Measurements from ENCODE around the gene APLP2.
"Not testable (repeated sequence)": the region's sequence is repeated elsewhere in the genome, so short reads cannot be mapped to it uniquely, and the experiment has no call there.

APLP2 gene

DNA sequence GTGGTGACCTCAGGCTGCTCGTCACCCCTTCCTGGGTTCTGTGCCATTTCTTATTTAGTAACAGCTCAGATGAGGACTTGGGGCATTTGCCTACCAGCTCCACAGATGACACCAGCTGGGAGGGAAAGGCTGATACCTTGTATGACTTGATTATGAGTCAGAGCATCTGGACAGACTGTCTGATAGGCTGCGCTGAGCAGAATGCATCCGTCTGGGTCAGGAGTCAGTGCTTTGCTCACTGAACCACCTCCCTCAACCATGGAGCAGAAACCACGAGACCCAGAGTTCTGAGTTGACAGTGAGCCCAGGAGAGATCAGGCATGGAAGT lies 96.7 kb downstream of the APLP2 start:
- DNase-seq (ENCODE audit: insufficient read length, low spot score) (no peak), FAIRE-seq (no peak)
- TF ChIP-seq, protein P1, sequence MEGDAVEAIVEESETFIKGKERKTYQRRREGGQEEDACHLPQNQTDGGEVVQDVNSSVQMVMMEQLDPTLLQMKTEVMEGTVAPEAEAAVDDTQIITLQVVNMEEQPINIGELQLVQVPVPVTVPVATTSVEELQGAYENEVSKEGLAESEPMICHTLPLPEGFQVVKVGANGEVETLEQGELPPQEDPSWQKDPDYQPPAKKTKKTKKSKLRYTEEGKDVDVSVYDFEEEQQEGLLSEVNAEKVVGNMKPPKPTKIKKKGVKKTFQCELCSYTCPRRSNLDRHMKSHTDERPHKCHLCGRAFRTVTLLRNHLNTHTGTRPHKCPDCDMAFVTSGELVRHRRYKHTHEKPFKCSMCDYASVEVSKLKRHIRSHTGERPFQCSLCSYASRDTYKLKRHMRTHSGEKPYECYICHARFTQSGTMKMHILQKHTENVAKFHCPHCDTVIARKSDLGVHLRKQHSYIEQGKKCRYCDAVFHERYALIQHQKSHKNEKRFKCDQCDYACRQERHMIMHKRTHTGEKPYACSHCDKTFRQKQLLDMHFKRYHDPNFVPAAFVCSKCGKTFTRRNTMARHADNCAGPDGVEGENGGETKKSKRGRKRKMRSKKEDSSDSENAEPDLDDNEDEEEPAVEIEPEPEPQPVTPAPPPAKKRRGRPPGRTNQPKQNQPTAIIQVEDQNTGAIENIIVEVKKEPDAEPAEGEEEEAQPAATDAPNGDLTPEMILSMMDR (IDR thresholded peaks at IDR 0.05; ENCODE audit: insufficient read depth, missing control alignments): no peak

DNA sequence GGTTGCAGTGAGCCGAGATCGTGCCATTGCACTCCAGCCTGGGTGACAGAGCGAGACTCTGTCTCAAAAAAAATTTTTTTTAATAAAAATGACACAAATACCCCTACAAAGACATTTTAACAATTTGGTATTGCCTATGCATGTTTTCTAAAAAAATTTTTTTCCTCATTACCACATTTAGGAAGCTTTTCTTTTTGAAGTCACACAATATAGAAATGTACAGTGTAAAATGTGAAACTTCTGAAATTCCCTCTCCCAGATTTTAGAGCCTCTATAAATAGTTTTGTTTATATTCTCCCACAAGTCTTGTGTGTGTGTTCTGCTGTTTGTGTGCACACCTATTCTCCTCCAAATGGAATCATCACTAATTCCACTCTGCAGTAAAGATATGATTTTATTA lies 97.5 kb downstream of the APLP2 start:
- TF ChIP-seq, protein P1 (IDR thresholded peaks at IDR 0.05; ENCODE audit: insufficient read depth, missing control alignments): no peak
- DNase-seq (ENCODE audit: insufficient read length, low spot score) (no peak), FAIRE-seq (no peak)

DNA sequence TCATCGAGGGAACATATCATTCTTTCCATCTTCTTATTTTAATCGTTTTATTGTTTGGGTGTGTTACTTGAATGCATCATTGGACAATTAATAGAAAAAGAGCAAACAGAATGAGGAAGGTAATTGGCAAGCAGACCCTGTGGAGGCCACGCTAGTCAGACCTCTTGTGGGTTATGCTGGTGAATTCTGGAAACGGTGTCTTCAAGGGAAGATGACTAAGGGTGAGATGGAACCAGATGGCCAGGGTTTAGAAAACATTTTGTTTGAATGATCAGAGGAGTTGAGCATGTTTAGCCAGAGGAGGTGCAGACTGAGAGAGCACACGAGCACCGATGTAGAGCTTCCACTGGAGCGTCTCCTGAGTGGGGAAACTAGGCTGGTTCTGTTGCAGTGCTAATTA lies 98.4 kb downstream of the APLP2 start:
- TF ChIP-seq, protein P1 (IDR thresholded peaks at IDR 0.05; ENCODE audit: insufficient read depth, missing control alignments): no peak
- FAIRE-seq (no peak), DNase-seq (ENCODE audit: insufficient read length, low spot score) (no peak)

DNA sequence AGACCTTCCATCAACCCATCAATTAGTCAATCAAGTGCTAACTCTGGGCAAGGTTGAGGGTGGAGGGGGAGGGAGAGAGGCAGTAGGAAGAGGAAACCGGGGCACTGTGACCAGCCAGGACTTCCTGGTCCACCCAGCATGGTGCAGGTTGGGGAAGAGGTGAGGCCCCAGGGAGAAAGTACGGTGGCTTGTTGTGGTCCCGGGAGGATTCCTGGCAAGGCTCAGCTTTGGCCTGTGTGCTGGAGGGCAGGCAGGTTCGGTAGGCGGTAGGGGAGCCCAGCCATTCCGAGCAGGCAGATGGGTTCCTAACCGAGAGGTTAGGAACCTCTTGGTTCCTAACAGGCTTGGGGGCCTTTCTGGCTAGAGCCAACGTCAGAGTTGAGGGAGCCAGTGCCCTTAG lies 100.7 kb downstream of the APLP2 start:
- DNase-seq (ENCODE audit: insufficient read length, low spot score) (no peak), FAIRE-seq (no peak)
- TF ChIP-seq, protein P1 (IDR thresholded peaks at IDR 0.05; ENCODE audit: insufficient read depth, missing control alignments): no peak

DNA sequence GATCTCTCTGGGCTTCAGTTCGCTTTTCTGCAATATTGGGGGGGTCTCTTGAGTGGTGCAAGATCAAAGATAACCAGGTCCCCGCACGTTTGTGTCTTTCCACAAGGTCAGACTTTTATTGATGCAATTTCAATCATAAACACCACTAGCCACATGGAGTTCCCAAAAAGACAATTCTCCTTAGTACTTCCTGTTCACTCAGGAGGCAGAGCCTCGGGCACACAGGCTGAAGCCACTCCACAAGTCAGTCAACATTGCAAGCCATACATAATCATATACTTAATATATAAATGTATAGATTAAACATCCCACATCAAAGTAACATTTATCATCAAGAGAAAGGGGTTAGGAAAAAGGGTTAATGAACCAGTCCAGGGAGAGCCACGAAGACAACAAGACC lies 101.8 kb downstream of the APLP2 start:
- TF ChIP-seq, protein P1 (IDR thresholded peaks at IDR 0.05; ENCODE audit: insufficient read depth, missing control alignments): no peak
- DNase-seq (ENCODE audit: insufficient read length, low spot score) (no peak), FAIRE-seq (no peak)

DNA sequence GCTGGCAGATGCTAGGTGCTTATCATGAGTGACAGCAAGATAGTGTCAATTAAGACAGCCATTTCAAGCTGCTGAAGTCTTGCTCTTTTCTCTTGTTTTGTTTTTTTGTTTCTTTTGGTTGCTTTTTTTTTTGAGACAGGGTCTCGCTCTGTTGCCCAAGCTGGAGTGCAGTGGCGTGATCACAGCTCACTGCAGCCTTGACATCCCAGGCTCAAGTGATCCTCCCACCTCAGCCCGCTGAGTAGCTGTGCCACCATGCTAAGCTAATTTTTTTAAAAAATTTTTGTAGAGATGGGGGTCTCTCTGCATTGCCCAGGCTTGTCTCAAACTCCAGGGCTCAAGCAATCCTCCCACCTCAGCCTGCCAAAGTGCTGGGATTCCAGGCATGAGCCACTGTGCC lies 102.3 kb downstream of the APLP2 start:
- FAIRE-seq; DNase-seq (ENCODE audit: insufficient read length, low spot score): not testable (repeated sequence)

DNA sequence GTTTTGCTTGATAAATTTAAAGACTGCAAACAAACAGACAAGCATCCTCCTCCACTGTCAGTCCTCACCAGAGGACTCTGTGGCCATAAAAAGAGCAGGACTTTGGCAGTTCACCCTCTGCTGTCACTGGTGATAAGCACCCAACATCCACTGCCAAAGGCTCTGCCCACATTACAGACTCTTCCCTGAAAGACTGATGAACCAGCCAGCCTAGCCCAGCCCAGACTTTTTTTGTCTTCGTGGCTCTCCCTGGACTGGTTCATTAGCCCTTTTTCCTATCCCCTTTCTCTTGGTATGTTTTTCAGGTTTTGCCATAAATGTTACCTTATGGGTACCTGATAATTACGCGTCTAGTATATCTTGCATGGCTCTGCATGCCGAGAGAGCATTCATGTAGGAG lies 104.9 kb downstream of the APLP2 start:
- TF ChIP-seq, protein P1 (IDR thresholded peaks at IDR 0.05; ENCODE audit: insufficient read depth, missing control alignments): no peak
- no peak for DNase-seq (ENCODE audit: insufficient read length, low spot score)
- no peak for FAIRE-seq

DNA sequence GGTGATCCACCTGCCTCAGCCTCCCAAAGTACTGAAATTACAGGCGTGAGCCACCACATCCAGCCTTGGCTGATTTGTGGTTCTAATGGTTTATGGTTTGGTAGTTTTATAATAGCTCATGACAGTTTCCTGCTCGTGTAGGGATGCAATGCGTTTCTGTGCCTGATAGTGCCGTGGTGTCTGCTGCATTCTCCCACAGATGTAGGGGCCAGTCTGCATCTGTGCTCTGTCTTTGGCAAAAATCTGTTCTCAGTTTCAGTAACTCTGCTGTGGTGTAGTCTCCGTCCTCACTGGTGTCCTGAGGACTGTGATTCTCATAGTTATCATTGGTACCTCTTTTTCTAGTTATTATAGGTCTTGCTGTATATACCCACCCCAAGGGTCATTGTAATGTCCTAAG lies 106.2 kb downstream of the APLP2 start:
- TF ChIP-seq, protein P1 (IDR thresholded peaks at IDR 0.05; ENCODE audit: insufficient read depth, missing control alignments): no peak
- FAIRE-seq (no peak), DNase-seq (ENCODE audit: insufficient read length, low spot score) (no peak)

All from D721Med (cell line).